Keratinocyte (primary cell): Measurements from ENCODE around the gene LDAH. TPM values are rescaled to one million over a fixed set of nuclear protein-coding genes. Genes with fewer than 3 reads are reported as not detected.

Experiments used
- DNase-seq: peaks from one replicate; pipeline ENCODE4 v3.0.0-alpha.2; 2011; ENCODE audit warnings: low read depth, missing footprints, low spot score
- FAIRE-seq: peaks from 2 replicates; lab custom pipeline; 2011; peaks lifted over from hg19 to GRCh38; lab: Jason Lieb, UNC
- H2AFZ ChIP-seq: 2 replicates; pipeline ENCODE4 v1.6.0; 2012; ENCODE audit warnings: low read length, control low read depth, inconsistent platforms; ENCODE audit not compliant: control insufficient read depth
- H3K27ac ChIP-seq: 2 replicates; pipeline ENCODE4 v1.5.1; 2011; ENCODE audit warnings: low read length; ENCODE audit not compliant: control insufficient read depth, insufficient read depth
- H3K27me3 ChIP-seq: 3 replicates; pipeline ENCODE4 v1.6.0; 2011; ENCODE audit warnings: low read length; ENCODE audit not compliant: control insufficient read depth, insufficient read depth; ENCODE audit errors: extremely low read depth
- H3K36me3 ChIP-seq, 2 experiments: 2 replicates in 1 of 2; 3 replicates in 1 of 2; pipeline ENCODE4 v1.5.1; 2011; ENCODE audit warnings: low read length in 2 of 2, mild to moderate bottlenecking in 1 of 2; ENCODE audit not compliant: control insufficient read depth in 2 of 2, insufficient read depth in 2 of 2; ENCODE audit errors: extremely low read depth in 1 of 2
- H3K4me1 ChIP-seq: 3 replicates; pipeline ENCODE4 v1.5.1; 2011; ENCODE audit warnings: low read length; ENCODE audit not compliant: control insufficient read depth, insufficient read depth; ENCODE audit errors: extremely low read depth
- H3K4me2 ChIP-seq: 3 replicates; pipeline ENCODE4 v1.6.0; 2011; ENCODE audit warnings: low read depth, low read length; ENCODE audit not compliant: control insufficient read depth, insufficient read depth; ENCODE audit errors: extremely low read depth
- H3K4me3 ChIP-seq, 3 experiments: fragments of 200-600 bp in 1 of 3; sonication (generic) in 1 of 3; 2 replicates in 2 of 3; 3 replicates in 1 of 3; pipeline ENCODE4 v1.5.1; 2011 to 2016; ENCODE audit warnings: low read length in 3 of 3, mild to moderate bottlenecking in 3 of 3, control low read depth in 2 of 3, inconsistent platforms in 1 of 3, low read depth in 1 of 3, mixed read lengths in 1 of 3, mixed run types in 1 of 3, moderate library complexity in 1 of 3; ENCODE audit not compliant: control insufficient read depth in 2 of 3, insufficient read depth in 2 of 3; ENCODE audit errors: extremely low read depth in 1 of 3
- H3K79me2 ChIP-seq: 2 replicates; pipeline ENCODE4 v1.6.0; 2012; ENCODE audit warnings: low read length; ENCODE audit not compliant: control insufficient read depth, insufficient read depth
- H3K9ac ChIP-seq: 3 replicates; pipeline ENCODE4 v1.6.0; 2011; ENCODE audit warnings: low read length; ENCODE audit not compliant: control insufficient read depth, insufficient read depth; ENCODE audit errors: extremely low read depth
- H3K9me1 ChIP-seq: 3 replicates; pipeline ENCODE4 v1.6.0; 2011; ENCODE audit warnings: low read length; ENCODE audit not compliant: control insufficient read depth, insufficient read depth; ENCODE audit errors: extremely low read depth
- H3K9me3 ChIP-seq: 2 replicates; pipeline ENCODE4 v1.5.1; 2012; ENCODE audit warnings: low read depth, low read length; ENCODE audit not compliant: control insufficient read depth
- H4K20me1 ChIP-seq: 3 replicates; pipeline ENCODE4 v1.6.0; 2011; ENCODE audit warnings: low read length; ENCODE audit not compliant: control insufficient read depth, insufficient read depth; ENCODE audit errors: extremely low read depth
- CTCF ChIP-seq, 3 experiments: IDR thresholded peaks in 1 of 3; conservative IDR thresholded peaks in 1 of 3; optimal IDR thresholded peaks in 1 of 3; 2 replicates in 2 of 3; 3 replicates in 1 of 3; pipeline versions ENCODE3 to v1.5.1; 2011; ENCODE audit warnings: low read length in 3 of 3, mild to moderate bottlenecking in 3 of 3, moderate library complexity in 2 of 3, control low read depth in 1 of 3, inconsistent platforms in 1 of 3; ENCODE audit not compliant: insufficient read depth in 2 of 3; ENCODE audit errors: extremely low read depth in 1 of 3
- EZH2 ChIP-seq: IDR thresholded peaks from one replicate; pipeline ENCODE4 v1.6.1; 2012; ENCODE audit warnings: inconsistent platforms, mild to moderate bottlenecking, low read length, moderate library complexity
- dilution Hi-C: fragments of 300-500 bp; cut with MboI; formaldehyde crosslinking; loops from one replicate; pipeline ENCODE4 v1.7.0; 2020; ENCODE audit warnings: low sequenced_read_pairs; ENCODE audit not compliant: extremely low pct_ligation_motif_present
- polyA plus RNA-seq, 5 experiments: library from polyadenylated mRNA; depleted of rRNA in 3 of 5; stranded (reverse) in 3 of 5; stranded (forward) in 1 of 5; unstranded in 1 of 5; fragments of >200 nt; gene quantifications; 1 replicate in 1 of 5; 2 replicates in 3 of 5; 3 replicates in 1 of 5; pipeline versions ENCODE4 v1.2.1 to v1.2.3, GENCODE V29; 2011 to 2012; ENCODE audit warnings: missing spikeins in 2 of 5, low read depth in 1 of 5, low replicate concordance in 1 of 5

Gene LDAH
- polyA plus RNA-seq, 1 donor (not counting 4 experiments of a cell fraction or from before 2014, with no cell fraction given) = 22.7 TPM

- no peak for DNase-seq
- FAIRE-seq = no peak
- peak; percentile 79 to 96 (median 93) for TF ChIP-seq CTCF (optimal IDR thresholded peaks at IDR 0.05 in 1 of 3, IDR thresholded peaks at IDR 0.05 in 1 of 3, conservative IDR thresholded peaks at IDR 0.05 in 1 of 3; ENCODE audit: extremely low read depth in 1 of 3, insufficient read depth in 2 of 3, low read length in 3 of 3)
- TF ChIP-seq EZH2 = no peak
- H4K20me1 ChIP-seq = peaks cover 3% of the 10 kb centered on the region
- H3K27ac ChIP-seq = no peak overlapping the region
- peaks cover 5 to 28% of the 10 kb centered on the region in 2 experiments for H3K36me3 ChIP-seq
- H3K79me2 ChIP-seq = no peaks in the 10 kb centered on the region
- no peak overlapping the region for H3K9ac ChIP-seq
- H3K9me3 ChIP-seq = no peaks in the 10 kb centered on the region
- H3K9me1 ChIP-seq = no peaks in the 10 kb centered on the region
- H3K4me2 ChIP-seq = no peak overlapping the region
- H3K4me1 ChIP-seq = peaks cover 21% of the 10 kb centered on the region
- no peaks in the 10 kb centered on the region for H3K27me3 ChIP-seq
- H2AFZ ChIP-seq = no peak overlapping the region
- dilution Hi-C loops = no loop called here
- H3K4me3 ChIP-seq = no peak overlapping the region
Observed at GRCh38 chr2:20635675-20636584, 187.0 kb downstream of the LDAH start.

- Histone ChIP-seq H3K9me3 (no peaks in the 10 kb centered on the region), H3K9ac (no peak overlapping the region), H3K4me2 (no peak overlapping the region), H3K4me1 (peaks cover 21% of the 10 kb centered on the region), H2AFZ (no peak overlapping the region), H3K9me1 (no peaks in the 10 kb centered on the region), H3K36me3 (peaks cover 5 to 26% of the 10 kb centered on the region in 2 experiments), H3K79me2 (no peaks in the 10 kb centered on the region), H4K20me1 (peaks cover 3% of the 10 kb centered on the region), H3K27me3 (no peaks in the 10 kb centered on the region), H3K4me3 (no peak overlapping the region), H3K27ac (no peak overlapping the region)
- DNase-seq (no peak), FAIRE-seq (no peak)
- dilution Hi-C loops = no loop called here
- no peak for TF ChIP-seq EZH2
- no peak for TF ChIP-seq CTCF (optimal IDR thresholded peaks at IDR 0.05 in 1 of 3, IDR thresholded peaks at IDR 0.05 in 1 of 3, conservative IDR thresholded peaks at IDR 0.05 in 1 of 3; ENCODE audit: extremely low read depth in 1 of 3, insufficient read depth in 2 of 3, low read length in 3 of 3)
Observed at GRCh38 chr2:20635113-20635510, 187.8 kb downstream of the LDAH start.
